Dedifferentiated amniotic fluid mesenchymal stem cell (primary cell): ENCODE results near the gene ZNF497.
"Not testable (repeated sequence)": the region's sequence is repeated elsewhere in the genome, so short reads cannot be mapped to it uniquely, and the experiment has no call there.

ENCODE experiments used
- DNase-seq: peaks from one replicate; pipeline ENCODE4 v3.0.0-alpha.2; 2016; ENCODE audit errors: extremely low spot score

ZNF497 gene

GRCh38 chr19:58362272-58362994 lies at the start of gene ZNF497:
TSS of gene ZNF497 (minus strand) at chr19:58362751. CDS start at chr19:58357635, 5,116 bp downstream.
- peak; percentile 94 for DNase-seq

GRCh38 chr19:58409010-58409790 lies 46.6 kb upstream of the ZNF497 start:
- DNase-seq, result no peak

GRCh38 chr19:58408152-58409009 lies 45.8 kb upstream of the ZNF497 start, which contains the start of gene ZNF584:
TSS of gene ZNF584 (plus strand) at chr19:58408649. CDS start at chr19:58409148, 499 bp downstream.
- peak; percentile 91 for DNase-seq

DNA sequence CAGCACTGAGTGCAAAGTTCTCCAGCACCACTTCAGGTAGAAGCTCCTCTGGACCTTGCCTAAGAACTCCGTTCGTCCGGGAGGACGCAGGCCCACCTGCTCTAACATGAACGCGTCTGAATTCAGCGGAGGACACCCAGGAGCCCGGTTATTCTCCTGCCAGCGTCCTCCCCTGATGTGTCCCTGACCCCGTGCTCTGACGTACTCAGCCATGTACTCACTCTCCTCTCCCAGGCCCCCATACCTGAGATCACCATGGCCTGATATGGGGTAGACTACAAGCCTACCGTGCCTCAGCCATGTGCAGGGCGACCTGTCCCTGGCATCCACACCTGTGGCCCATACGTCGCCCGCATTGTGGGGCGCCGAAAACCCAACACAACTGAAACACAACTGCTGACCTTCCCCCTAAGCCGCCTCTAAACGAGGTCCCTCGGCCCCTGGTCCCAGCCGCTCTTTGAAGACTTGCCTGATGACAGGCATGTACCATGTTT lies 45.2 kb upstream of the ZNF497 start:
- DNase-seq, result no peak

- no peak for DNase-seq
Observed at GRCh38 chr19:58406818-58407657, 44.5 kb upstream of the ZNF497 start.

DNA sequence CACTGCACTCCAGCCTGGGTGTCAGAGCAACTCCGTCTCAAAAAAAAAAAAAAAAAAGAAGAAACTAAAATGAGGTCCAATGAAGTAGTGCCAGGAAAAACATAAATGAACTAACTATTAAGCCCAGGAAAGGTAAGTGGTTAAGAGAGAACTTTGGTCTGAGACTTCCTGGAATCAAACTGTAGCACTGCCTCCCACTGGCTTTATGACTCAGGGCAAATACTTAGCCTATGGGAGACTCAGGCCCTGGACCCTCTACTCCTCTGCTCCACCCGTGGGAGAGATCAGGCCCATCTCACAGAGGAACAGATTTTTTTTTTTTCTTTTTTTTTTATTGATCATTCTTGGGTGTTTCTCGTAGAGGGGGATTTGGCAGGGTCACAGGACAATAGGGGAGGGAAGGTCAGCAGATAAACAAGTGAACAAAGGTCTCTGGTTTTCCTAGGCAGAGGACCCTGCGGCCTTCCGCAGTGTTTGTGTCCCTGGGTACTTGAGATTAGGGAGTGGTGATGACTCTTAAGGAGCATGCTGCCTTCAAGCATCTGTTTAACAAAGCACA lies 41.4 kb upstream of the ZNF497 start:
- DNase-seq, result not testable (repeated sequence)

DNA sequence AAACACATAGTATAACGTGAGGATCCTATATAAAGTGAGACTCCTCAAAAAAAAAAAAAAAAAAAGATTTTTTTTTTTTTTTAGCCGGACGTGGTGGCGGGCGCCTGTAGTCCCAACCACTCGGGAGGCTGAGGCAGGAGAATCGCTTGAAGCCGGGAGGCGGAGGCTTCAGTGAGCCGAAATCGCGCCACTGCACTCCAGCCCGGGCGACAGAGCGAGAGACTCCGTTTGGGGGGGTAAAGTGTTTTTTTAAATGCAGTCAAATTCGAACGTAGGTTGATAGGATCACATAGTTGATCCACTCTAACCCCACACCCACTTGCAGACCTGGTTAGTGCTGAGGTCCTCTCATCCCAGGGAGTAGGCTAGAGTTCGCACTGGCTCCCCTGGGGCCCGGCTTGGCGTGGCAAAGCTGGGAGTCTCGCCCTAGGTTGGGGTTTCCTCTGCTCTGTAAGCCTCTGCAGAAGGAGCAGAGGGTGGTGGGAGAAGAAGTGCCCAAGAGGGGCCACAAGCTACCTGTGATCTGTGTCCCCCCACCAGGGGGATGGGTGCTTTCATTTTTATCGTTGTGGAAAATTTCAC lies 39.4 kb upstream of the ZNF497 start:
- DNase-seq, result no peak

- DNase-seq, result peak; percentile 98
Observed at GRCh38 chr19:58400916-58401839, 38.6 kb upstream of the ZNF497 start.

DNA sequence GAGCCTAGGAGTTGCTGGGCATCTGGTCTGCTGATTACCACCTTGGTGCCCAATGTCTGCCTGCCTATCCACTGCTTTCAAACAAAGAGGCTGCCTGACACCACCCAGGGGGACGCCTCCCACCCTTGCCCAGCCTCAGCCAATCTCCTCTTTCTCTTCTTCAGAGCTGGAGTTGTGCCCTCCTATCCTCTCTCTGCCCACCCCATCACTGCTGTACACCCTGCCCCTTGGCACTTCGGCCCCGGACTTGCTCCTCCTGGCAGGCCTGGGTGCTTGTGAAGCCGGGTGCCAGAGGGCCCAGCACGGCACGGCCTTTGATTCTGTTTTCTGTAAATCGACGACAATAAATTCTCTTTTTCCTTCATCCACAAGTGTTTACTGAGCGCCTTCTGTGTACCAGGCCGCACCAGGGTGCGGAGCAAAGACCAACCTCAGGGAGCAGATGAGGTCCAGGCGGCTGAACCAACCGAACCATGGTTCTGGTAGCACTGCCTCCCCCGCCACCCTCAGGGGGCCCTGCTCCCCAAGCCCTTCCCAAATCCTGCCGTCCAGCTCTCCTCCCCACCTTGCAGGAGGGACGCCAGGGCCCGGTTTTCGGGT lies 37.9 kb upstream of the ZNF497 start:
- DNase-seq, result no peak

GRCh38 chr19:58399903-58400302 lies 37.4 kb upstream of the ZNF497 start:
- DNase-seq, result no peak

GRCh38 chr19:58398545-58398944 lies 36.0 kb upstream of the ZNF497 start:
- DNase-seq, result no peak

DNA sequence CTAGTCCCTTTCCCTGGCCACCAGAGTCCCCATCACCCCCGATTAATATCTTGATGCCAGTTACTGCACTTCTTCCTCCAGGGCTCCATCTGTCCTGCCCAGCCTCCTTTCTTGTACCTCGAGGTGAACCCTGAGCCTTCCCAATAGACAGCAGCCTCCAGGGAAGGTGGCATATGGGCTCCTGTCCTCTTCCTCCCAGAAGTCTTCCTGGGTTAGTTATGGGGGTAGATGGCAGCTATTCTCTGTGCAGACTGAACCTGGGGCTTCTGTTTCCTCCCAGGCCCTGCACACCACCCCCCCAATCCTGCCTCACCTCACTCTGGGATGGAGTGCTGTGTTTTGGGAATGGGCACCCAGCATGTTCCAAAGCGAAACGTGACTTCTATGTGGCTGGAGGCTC lies 35.5 kb upstream of the ZNF497 start:
- DNase-seq, result no peak

DNA sequence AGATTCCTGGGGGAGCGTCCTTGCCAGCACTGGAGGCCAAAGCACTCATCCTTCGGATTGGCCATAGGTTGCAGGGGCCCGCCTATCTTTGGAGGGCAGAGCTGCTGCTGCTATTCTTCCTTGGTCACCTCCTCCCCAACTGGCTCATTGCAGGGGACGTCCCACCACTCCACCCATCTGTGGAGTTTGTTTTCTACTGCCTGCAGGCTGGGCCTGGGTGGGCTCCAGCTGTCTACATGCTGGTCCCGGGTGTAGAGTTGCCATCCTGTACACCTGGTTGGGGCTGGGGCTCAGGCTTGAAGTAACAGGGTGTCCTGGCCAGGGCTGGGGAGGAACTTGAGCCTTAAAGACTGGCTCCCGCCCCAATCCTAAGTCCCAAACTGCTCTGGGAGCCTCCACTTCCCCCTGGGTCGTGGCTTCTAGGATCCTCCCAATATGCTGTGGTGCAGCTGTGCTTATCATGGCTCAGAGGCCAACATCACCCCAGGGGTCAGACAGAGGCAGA lies 35.0 kb upstream of the ZNF497 start:
- no peak for DNase-seq

DNA sequence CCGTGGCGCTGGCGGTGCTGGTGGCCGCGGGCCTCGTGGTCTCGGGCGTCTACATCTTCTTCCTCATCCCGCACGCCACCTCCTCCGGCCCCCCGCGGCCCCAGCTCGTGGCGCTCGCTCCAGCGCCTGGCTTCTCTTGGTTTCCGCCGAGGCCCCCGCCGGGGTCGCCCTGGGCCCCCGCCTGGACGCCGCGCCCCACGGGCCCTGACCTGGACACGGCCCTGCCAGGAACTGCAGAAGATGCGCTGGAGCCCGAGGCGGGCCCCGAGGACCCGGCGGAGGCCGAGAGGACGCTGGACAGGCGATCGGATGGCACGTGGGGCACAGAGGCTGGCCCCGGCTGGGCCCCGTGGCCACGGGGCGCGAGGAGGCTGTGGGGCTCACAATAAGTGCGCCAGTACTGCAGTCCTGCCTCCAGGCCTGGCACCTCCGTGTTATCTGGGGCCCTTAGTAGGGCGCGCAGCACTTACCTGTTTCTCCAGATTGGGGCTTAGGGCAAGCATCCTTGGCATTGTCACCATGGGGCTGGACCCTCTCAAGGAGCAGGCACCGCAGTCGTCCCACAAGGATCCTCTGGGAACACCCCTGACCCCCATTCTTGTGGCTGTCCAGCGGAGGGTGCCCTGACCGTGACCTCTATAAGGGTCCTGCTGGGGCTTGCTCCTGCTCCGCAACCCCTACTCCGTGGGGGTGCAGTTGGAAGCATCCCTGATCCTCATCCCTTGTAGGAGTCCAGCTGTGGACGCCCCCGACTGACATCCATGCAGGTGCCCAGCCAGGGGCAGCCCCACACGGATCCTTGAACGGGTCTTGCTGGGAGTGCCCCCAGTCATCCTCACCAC lies 34.4 kb upstream of the ZNF497 start:
- DNase-seq, result no peak

GRCh38 chr19:58395979-58396627 lies 33.6 kb upstream of the ZNF497 start:
- no peak for DNase-seq

- no peak for DNase-seq
Observed at GRCh38 chr19:58395220-58395978, 32.8 kb upstream of the ZNF497 start, which contains the start of gene RNF225. TSS of gene RNF225 (plus strand) at chr19:58395656. CDS start at chr19:58396090, 434 bp downstream.
